ENCODE results near the gene RUVBL1.

DNA sequence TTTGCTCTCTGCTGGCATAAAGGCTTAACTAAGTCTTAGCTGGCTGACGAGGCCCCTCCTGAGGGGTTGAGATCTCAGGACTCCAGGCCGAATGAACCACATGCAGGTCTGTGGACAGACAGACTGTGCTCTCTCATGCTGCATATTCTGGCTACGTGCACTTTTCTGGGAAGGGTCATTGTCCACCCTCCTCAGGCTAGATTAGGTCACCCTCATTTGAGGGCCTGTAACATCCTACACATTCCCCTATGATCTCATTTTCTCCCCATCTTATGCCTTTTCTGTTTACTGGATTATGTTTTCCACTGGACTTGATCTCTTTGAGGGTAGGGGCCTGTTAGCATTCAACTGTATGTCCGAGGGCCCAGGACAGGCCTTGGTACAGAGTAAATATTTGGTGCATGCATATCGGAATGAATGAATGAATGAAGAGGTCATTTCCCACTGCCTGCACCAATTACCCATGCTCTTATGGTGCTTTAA lies 43.4 kb upstream of the RUVBL1 start:
- TF ChIP-seq, protein P1, sequence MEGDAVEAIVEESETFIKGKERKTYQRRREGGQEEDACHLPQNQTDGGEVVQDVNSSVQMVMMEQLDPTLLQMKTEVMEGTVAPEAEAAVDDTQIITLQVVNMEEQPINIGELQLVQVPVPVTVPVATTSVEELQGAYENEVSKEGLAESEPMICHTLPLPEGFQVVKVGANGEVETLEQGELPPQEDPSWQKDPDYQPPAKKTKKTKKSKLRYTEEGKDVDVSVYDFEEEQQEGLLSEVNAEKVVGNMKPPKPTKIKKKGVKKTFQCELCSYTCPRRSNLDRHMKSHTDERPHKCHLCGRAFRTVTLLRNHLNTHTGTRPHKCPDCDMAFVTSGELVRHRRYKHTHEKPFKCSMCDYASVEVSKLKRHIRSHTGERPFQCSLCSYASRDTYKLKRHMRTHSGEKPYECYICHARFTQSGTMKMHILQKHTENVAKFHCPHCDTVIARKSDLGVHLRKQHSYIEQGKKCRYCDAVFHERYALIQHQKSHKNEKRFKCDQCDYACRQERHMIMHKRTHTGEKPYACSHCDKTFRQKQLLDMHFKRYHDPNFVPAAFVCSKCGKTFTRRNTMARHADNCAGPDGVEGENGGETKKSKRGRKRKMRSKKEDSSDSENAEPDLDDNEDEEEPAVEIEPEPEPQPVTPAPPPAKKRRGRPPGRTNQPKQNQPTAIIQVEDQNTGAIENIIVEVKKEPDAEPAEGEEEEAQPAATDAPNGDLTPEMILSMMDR (IDR thresholded peaks at IDR 0.05 in 4 of 5, conservative IDR thresholded peaks at IDR 0.05 in 1 of 5) = no peak
- no peak for TF ChIP-seq POLR2A (IDR thresholded peaks at IDR 0.05)

Measured in gastrocnemius medialis (tissue), 4 donors.